Uterus (tissue), 4 donors: ENCODE results near the gene TPST2. TPM values are rescaled to one million over a fixed set of nuclear protein-coding genes. Genes with fewer than 3 reads are reported as not detected.

ENCODE experiments used
- DNase-seq, 2 donors: peaks; one replicate each; pipeline ENCODE4 v3.0.0-alpha.2; 2019 to 2020
- H3K27ac ChIP-seq, 2 donors: fragments of 200-600 bp; sonication (generic); 1 replicate in 1 of 2; 2 replicates in 1 of 2; pipeline ENCODE4 v1.5.1; 2016 to 2018
- H3K27me3 ChIP-seq, 2 donors: fragments of 200-600 bp; sonication (generic); one replicate each; pipeline ENCODE4 v1.5.1; 2018 to 2019; ENCODE audit warnings: control low read depth in 1 of 2
- H3K36me3 ChIP-seq, 2 donors: fragments of 200-600 bp; sonication (generic); one replicate each; pipeline ENCODE4 v1.5.1; 2019; ENCODE audit warnings: control low read depth in 1 of 2
- H3K4me1 ChIP-seq, 2 donors: fragments of 200-600 bp; sonication (generic); one replicate each; pipeline ENCODE4 v1.5.1; 2018 to 2019; ENCODE audit warnings: control low read depth in 1 of 2
- H3K4me3 ChIP-seq, 2 donors: fragments of 200-600 bp; sonication (generic); 1 replicate in 1 of 2; 2 replicates in 1 of 2; pipeline ENCODE4 v1.5.1; 2018 to 2019; ENCODE audit warnings: mild to moderate bottlenecking in 1 of 2
- H3K9me3 ChIP-seq, 2 donors: fragments of 200-600 bp; sonication (generic); one replicate each; pipeline ENCODE4 v1.5.1; 2019; ENCODE audit warnings: control low read depth in 1 of 2
- CTCF ChIP-seq, 4 experiments: fragments of 200-600 bp in 2 of 4; fragments of 450-650 bp in 2 of 4; sonication (generic) in 2 of 4; IDR thresholded peaks; one replicate each; pipeline ENCODE4 v1.5.1; 2016 to 2019; ENCODE audit warnings: antibody characterized with exemption in 4 of 4, mild to moderate bottlenecking in 2 of 4, moderate library complexity in 1 of 4
- POLR2A ChIP-seq, 2 donors: fragments of 450-650 bp; IDR thresholded peaks; one replicate each; pipeline ENCODE4 v1.6.1; 2016; ENCODE audit warnings: antibody characterized with exemption in 2 of 2, mild to moderate bottlenecking in 1 of 2, moderate library complexity in 1 of 2
- intact Hi-C: fragments of 100-400 bp; cut with DNase I; formaldehyde crosslinking; loops from one replicate; pipeline ENCODE4 v1.15.1; 2023; ENCODE audit warnings: low total_unique reads
- total RNA-seq, 4 donors: library from RNA; depleted of rRNA in 3 of 4; stranded (reverse); fragments of >200 nt in 3 of 4; gene quantifications; one replicate each; pipeline versions ENCODE4 v1.1.0 to v1.2.4, GENCODE V29; 2014 to 2023
- donor health status: DM: yes; HTN: yes; CAD: no.

Gene TPST2
- total RNA-seq, 4 donors from 2014 or later: 32.4 to 71.5 (median 43.8) TPM

GRCh38 chr22:26551568-26551967 is 38.4 kb downstream of the TPST2 start:
- no peak overlapping the region for H3K4me3 ChIP-seq
- H3K27ac ChIP-seq: no peak overlapping the region
- TF ChIP-seq CTCF (IDR thresholded peaks at IDR 0.05) (no peak), POLR2A (IDR thresholded peaks at IDR 0.05) (no peak)
- intact Hi-C loops: no loop called here
- H3K27me3 ChIP-seq: no peaks in the 10 kb centered on the region
- H3K9me3 ChIP-seq: no peaks in the 10 kb centered on the region
- no peak for DNase-seq
- no peaks in the 10 kb centered on the region for H3K36me3 ChIP-seq
- no peaks in the 10 kb centered on the region for H3K4me1 ChIP-seq

GRCh38 chr22:26550498-26551033 is 39.4 kb downstream of the TPST2 start:
- TF ChIP-seq CTCF (IDR thresholded peaks at IDR 0.05): no peak
- TF ChIP-seq POLR2A (IDR thresholded peaks at IDR 0.05): no peak
- DNase-seq: peak in 1 of 2 donors; percentile 19
- H3K36me3 ChIP-seq: no peaks in the 10 kb centered on the region
- intact Hi-C loops: no loop called here
- H3K4me3 ChIP-seq: no peak overlapping the region
- no peaks in the 10 kb centered on the region for H3K27me3 ChIP-seq
- no peak overlapping the region for H3K27ac ChIP-seq
- no peaks in the 10 kb centered on the region for H3K9me3 ChIP-seq
- H3K4me1 ChIP-seq: no peaks in the 10 kb centered on the region

GRCh38 chr22:26549902-26550497 is 39.9 kb downstream of the TPST2 start:
- no peaks in the 10 kb centered on the region for H3K9me3 ChIP-seq
- TF ChIP-seq POLR2A (IDR thresholded peaks at IDR 0.05) (no peak), CTCF (IDR thresholded peaks at IDR 0.05) (no peak)
- no peak for DNase-seq
- H3K4me1 ChIP-seq: no peaks in the 10 kb centered on the region
- H3K36me3 ChIP-seq: no peaks in the 10 kb centered on the region
- intact Hi-C loops: no loop called here
- H3K27ac ChIP-seq: no peak overlapping the region
- no peaks in the 10 kb centered on the region for H3K27me3 ChIP-seq
- no peak overlapping the region for H3K4me3 ChIP-seq

DNA sequence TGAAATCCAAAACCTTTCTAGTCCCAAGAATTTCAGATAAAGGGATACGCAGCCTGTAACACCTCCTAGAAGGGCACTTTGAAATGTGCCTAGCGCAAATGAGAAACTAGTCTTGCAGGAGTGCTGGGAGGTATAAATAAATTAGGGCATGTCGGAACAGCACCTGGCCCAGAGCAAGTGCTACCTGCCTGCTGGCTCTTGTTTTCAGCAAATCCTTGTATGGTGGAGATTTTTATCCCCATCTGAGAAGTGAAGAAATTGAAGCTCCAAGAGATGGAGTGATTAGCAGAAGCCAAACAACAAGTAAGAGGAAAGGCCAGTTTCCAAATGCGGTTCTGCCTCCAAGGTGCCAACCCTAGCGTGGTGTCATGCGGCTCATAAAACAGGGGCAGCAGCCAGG is 40.9 kb downstream of the TPST2 start:
- H3K27ac ChIP-seq: no peak overlapping the region

More for the DNA sequence above, 40.9 kb downstream of the TPST2 start:
- no peak for TF ChIP-seq CTCF (IDR thresholded peaks at IDR 0.05)
- no peak for TF ChIP-seq POLR2A (IDR thresholded peaks at IDR 0.05)
- no peaks in the 10 kb centered on the region for H3K36me3 ChIP-seq
- no peak for DNase-seq
- intact Hi-C loops: no loop called here
- no peaks in the 10 kb centered on the region for H3K9me3 ChIP-seq
- H3K4me3 ChIP-seq: no peak overlapping the region
- H3K4me1 ChIP-seq: no peaks in the 10 kb centered on the region
- no peaks in the 10 kb centered on the region for H3K27me3 ChIP-seq
